Adrenal gland (tissue), 12 donors: Measurements from ENCODE around the gene ISM1. TPM values are rescaled to one million over a fixed set of nuclear protein-coding genes. Genes with fewer than 3 reads are reported as not detected.

Source experiments
- DNase-seq, 7 donors: peaks; one replicate each; pipeline ENCODE4 v3.0.0-alpha.2; 2019 to 2020
- H3K27ac ChIP-seq, 5 donors: fragments of 200-600 bp; sonication (generic) in 4 of 5; 1 replicate in 3 of 5; 2 replicates in 2 of 5; pipeline versions ENCODE4 v1.5.1 to v1.8.0; 2016 to 2020; ENCODE audit warnings: mild to moderate bottlenecking in 1 of 5
- H3K27me3 ChIP-seq: fragments of 200-600 bp; 2 replicates; pipeline ENCODE4 v1.8.0; 2021
- H3K36me3 ChIP-seq, 2 donors: fragments of 200-600 bp; replicated peaks in 1 of 2; 1 replicate in 1 of 2; 2 replicates in 1 of 2; pipeline versions ENCODE4 v1.5.1 to v1.8.0; 2018 to 2022
- H3K4me1 ChIP-seq, 2 donors: fragments of 200-600 bp; replicated peaks in 1 of 2; 1 replicate in 1 of 2; 2 replicates in 1 of 2; pipeline versions ENCODE4 v1.5.1 to v1.8.0; 2018 to 2021
- H3K4me3 ChIP-seq, 4 donors: fragments of 200-600 bp; sonication (generic) in 3 of 4; one replicate each; pipeline ENCODE4 v1.5.1; 2016 to 2018
- H3K9me3 ChIP-seq, 3 donors: fragments of 200-600 bp; sonication (generic) in 1 of 3; replicated peaks in 1 of 3; 1 replicate in 2 of 3; 2 replicates in 1 of 3; pipeline versions ENCODE4 v1.5.1 to v1.8.0; 2016 to 2021
- POLR2A ChIP-seq, 2 donors: fragments of 450-650 bp; IDR thresholded peaks; one replicate each; pipeline ENCODE4 v1.6.1; 2017; ENCODE audit warnings: antibody characterized with exemption in 2 of 2, mild to moderate bottlenecking in 2 of 2, moderate library complexity in 1 of 2
- WGBS, 4 donors: extraction: QIAGEN DNeasy Blood & Tissue Kit in 2 of 4; methylation state at CpG; one replicate each; pipeline versions ENCODE4 v1.1.5 to v1.1.7; 2013 to 2017; 5-methylcytosine and 5-hydroxymethylcytosine counted together
- intact Hi-C, 2 donors: fragments of 100-400 bp; cut with DNase I; formaldehyde crosslinking; loops; one replicate each; pipeline versions ENCODE4 v1.14.1 to v1.15.0; 2022 to 2023
- polyA plus RNA-seq, 3 donors: library from polyadenylated mRNA; stranded (reverse); fragments of 200-250 nt in 2 of 3; fragments of 350-450 nt in 1 of 3; fragmentation: Illumina TruSeq in 1 of 3; extraction: RNeasy Lipid Tissue Mini Kit (QIAGEN cat#74804) in 1 of 3; gene quantifications; one replicate each; pipeline ENCODE4 v1.2.3, GENCODE V29; 2013 to 2014
- total RNA-seq, 9 donors: library from RNA; depleted of rRNA in 4 of 9; stranded (reverse); fragments of >200 nt in 4 of 9; fragments of 120-200 nt in 1 of 9; fragmentation: NEBNext Ultra II Directional in 1 of 9; extraction: Animal tissue kit (Norgen Biotek cat#: 25700) in 1 of 9; gene quantifications; one replicate each; pipeline versions ENCODE4 v1.1.0 to v1.2.4, GENCODE V29; 2013 to 2023
- TF ChIP-seq, protein P1 (sequence below), 6 experiments: fragments of 450-650 bp in 4 of 6; fragments of 200-600 bp in 2 of 6; sonication (generic) in 1 of 6; IDR thresholded peaks; 1 replicate in 5 of 6; 2 replicates in 1 of 6; pipeline versions ENCODE4 v1.5.1 to v1.8.0; 2016 to 2021; ENCODE audit warnings: antibody characterized with exemption in 6 of 6, mild to moderate bottlenecking in 2 of 6, moderate library complexity in 1 of 6
- donor health status: healthy with polysubstance abuse.
- donor health status: Bipolar disorder and iron deficiency.
- donor health status: DM: yes; HTN: yes; CAD: no.
- donor health status: DM: no; HTN: no; CAD: no.
- donor health status: DM: no; HTN: no; CAD: no.
- donor health status: DM: yes; HTN: yes; CAD: no.

Gene ISM1
- total and polyA plus RNA-seq, 12 donors: 0.17 to 4.4 (median 1.8) TPM

DNA sequence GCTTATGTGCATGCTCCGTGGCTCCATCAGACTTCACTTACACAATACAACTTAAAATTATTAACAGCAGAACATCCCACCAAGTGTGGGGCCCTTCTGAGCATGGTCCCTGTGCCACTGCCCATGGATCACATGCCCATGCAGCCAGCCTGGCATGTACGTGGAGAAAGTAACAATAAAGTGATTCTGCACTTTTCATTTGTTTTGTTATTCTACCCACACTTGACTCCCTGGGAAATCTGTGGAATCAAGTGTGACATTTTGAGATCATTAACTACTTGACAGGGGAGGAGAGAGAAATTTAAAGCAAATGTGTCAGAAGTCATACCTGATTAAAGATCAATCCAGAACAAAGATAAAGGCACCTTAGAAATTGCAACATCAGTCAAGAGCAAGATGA is 112.0 kb downstream of the ISM1 start:
- Histone ChIP-seq H3K9me3 (no peaks in the 10 kb centered on the region), H3K27me3 (no peaks in the 10 kb centered on the region), H3K4me3 (no peak overlapping the region), H3K4me1 (no peaks in the 10 kb centered on the region), H3K36me3 (no peaks in the 10 kb centered on the region), H3K27ac (no peak overlapping the region)
- intact Hi-C loops: no loop called here
- no peak for DNase-seq
- TF ChIP-seq, protein P1, sequence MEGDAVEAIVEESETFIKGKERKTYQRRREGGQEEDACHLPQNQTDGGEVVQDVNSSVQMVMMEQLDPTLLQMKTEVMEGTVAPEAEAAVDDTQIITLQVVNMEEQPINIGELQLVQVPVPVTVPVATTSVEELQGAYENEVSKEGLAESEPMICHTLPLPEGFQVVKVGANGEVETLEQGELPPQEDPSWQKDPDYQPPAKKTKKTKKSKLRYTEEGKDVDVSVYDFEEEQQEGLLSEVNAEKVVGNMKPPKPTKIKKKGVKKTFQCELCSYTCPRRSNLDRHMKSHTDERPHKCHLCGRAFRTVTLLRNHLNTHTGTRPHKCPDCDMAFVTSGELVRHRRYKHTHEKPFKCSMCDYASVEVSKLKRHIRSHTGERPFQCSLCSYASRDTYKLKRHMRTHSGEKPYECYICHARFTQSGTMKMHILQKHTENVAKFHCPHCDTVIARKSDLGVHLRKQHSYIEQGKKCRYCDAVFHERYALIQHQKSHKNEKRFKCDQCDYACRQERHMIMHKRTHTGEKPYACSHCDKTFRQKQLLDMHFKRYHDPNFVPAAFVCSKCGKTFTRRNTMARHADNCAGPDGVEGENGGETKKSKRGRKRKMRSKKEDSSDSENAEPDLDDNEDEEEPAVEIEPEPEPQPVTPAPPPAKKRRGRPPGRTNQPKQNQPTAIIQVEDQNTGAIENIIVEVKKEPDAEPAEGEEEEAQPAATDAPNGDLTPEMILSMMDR (IDR thresholded peaks at IDR 0.05): no peak
- TF ChIP-seq POLR2A (IDR thresholded peaks at IDR 0.05): no peak
- WGBS, 4 donors: 72 to 100% (median 74%) methylated on average over 1 to 2 of the region's 2 CpGs

DNA sequence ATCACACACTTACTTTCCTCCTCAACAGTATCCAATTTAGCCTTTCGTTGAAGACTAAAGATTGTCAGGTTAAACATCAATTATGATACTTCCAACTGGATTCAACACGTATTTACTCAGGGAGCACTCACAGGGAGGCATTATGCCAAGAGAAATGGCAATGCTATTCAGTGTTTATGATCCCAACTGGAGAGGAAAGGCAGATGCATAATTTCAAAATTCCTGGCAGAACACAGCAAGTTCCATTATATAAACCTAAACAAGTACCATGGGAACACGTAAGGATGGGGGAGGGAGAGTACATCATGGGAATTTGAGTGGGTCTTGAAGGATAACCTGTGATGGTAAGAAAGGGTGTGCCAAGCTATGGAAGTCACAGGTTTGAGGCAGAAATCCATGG is 112.7 kb downstream of the ISM1 start:
- H3K27ac ChIP-seq: no peak overlapping the region
- no peak for TF ChIP-seq POLR2A (IDR thresholded peaks at IDR 0.05)
- TF ChIP-seq, protein P1 (IDR thresholded peaks at IDR 0.05): no peak
- H3K36me3 ChIP-seq: no peaks in the 10 kb centered on the region
- WGBS, 4 donors: 65 to 73% (median 68%) methylated on average over 3 of the region's 3 CpGs
- intact Hi-C loops: no loop called here
- H3K4me3 ChIP-seq: no peak overlapping the region
- DNase-seq: no peak
- no peaks in the 10 kb centered on the region for H3K27me3 ChIP-seq
- no peaks in the 10 kb centered on the region for H3K4me1 ChIP-seq
- H3K9me3 ChIP-seq: no peaks in the 10 kb centered on the region

DNA sequence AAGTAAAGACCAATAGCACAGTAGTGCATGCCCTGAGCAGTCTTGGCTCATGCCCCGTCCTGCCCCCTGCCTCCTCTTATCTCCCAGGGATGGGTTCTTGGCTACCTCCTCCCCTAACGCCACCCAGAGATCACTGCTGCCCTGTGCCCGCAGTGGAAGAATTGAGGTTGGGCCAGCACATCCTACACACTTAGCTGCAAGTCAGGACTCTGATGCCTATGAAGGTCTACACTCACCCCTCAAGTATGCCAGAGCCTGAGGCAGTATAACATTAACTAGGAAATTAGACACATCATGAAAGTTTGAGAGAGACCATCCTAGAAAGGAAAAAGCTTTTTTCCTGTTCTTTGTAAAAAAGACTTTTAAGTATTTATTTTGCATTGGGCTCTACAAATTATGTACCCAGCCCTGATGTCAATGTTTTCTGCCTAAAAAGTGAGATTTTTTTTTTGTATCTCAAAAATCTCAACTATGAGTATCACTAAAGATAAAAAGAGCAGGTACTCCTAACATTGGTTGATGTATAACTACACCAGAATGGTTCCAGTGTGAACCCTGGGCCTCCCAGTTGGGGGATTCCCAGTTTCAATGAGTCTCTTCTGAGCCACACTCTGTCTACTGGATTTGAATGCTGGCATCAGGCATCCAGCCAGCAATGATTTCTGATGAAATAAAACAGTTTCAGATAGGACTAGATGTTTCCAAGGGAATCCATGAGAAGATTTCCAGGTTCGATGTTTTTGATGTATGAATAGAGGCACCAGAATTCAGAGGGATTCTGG is 115.4 kb downstream of the ISM1 start:
- H3K4me3 ChIP-seq: no peak overlapping the region
- WGBS, 4 donors: 86 to 95% (median 93%) methylated on average over 4 of the region's 4 CpGs
- no peaks in the 10 kb centered on the region for H3K4me1 ChIP-seq
- DNase-seq: no peak
- TF ChIP-seq, protein P1 (IDR thresholded peaks at IDR 0.05): no peak
- no peak for TF ChIP-seq POLR2A (IDR thresholded peaks at IDR 0.05)
- intact Hi-C loops: no loop called here
- no peak overlapping the region for H3K27ac ChIP-seq
- no peaks in the 10 kb centered on the region for H3K27me3 ChIP-seq
- H3K9me3 ChIP-seq: no peaks in the 10 kb centered on the region
- no peaks in the 10 kb centered on the region for H3K36me3 ChIP-seq

DNA sequence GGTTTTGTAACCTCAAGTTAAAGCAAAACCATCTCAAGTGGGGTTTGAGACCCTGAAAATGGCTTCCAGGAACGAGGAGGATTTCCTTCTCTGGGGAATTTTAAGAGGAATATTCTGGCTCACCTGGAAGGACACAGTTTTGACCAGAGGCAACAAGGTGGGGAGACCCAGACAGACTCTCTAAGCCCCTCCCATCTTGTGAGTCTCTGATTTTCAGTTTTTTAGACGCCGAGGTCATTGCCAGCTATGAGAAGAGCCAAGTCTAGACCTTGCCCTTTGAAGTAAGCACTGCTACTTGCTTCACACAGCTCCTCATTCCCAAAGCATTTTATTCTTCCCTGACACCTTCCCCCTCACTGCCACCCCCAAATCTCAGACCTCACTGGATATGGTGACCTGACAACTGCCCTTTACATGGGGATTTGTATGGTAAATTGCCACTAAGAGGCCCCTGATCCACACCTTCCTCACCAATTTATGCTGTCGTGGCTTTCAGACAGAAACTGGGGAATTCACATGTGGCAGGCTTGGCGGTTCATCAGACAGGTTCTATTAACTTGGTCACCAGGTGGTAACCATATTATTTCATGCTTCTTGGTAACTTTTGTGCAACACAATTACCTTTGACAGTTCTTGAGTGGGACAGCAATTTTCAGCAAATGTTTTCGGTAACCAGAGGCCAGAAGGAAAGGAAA is 116.2 kb downstream of the ISM1 start:
- 71 to 76% (median 73%) methylated on average over 6 of the region's 6 CpGs for WGBS, 4 donors
- H3K9me3 ChIP-seq: no peaks in the 10 kb centered on the region
- no peak overlapping the region for H3K4me3 ChIP-seq
- TF ChIP-seq, protein P1 (IDR thresholded peaks at IDR 0.05): no peak
- no peak for TF ChIP-seq POLR2A (IDR thresholded peaks at IDR 0.05)
- DNase-seq: no peak
- intact Hi-C loops: no loop called here
- H3K27ac ChIP-seq: no peak overlapping the region
- no peaks in the 10 kb centered on the region for H3K36me3 ChIP-seq
- H3K4me1 ChIP-seq: no peaks in the 10 kb centered on the region
- no peaks in the 10 kb centered on the region for H3K27me3 ChIP-seq
